ENCODE measurements around the gene PLA2G6.
"Not testable (repeated sequence)": the region's sequence is repeated elsewhere in the genome, so short reads cannot be mapped to it uniquely, and the experiment has no call there.

Gene PLA2G6

GRCh38 chr22:38163844-38164550 lies 17.6 kb downstream of the PLA2G6 start:
- no peak for TF ChIP-seq CTCF (IDR thresholded peaks at IDR 0.05; ENCODE audit: control insufficient read depth, extremely low read depth, insufficient read depth)
- DNase-seq (ENCODE audit: low read depth), result no peak
- no peak overlapping the region for H3K4me3 ChIP-seq (ENCODE audit: low read depth, low read length)

- DNase-seq (ENCODE audit: low read depth), result no peak
- TF ChIP-seq CTCF (IDR thresholded peaks at IDR 0.05; ENCODE audit: control insufficient read depth, extremely low read depth, insufficient read depth), result no peak
- no peak overlapping the region for H3K4me3 ChIP-seq (ENCODE audit: low read depth, low read length)
Measured at GRCh38 chr22:38162881-38163843, 18.5 kb downstream of the PLA2G6 start.

- no peak overlapping the region for H3K4me3 ChIP-seq (ENCODE audit: low read depth, low read length)
- DNase-seq (ENCODE audit: low read depth), result no peak
Measured at GRCh38 chr22:38155703-38156102, 25.9 kb downstream of the PLA2G6 start.

GRCh38 chr22:38154563-38154915 lies 27.1 kb downstream of the PLA2G6 start:
- H3K4me3 ChIP-seq (ENCODE audit: low read depth, low read length); DNase-seq (ENCODE audit: low read depth): not testable (repeated sequence)

More at GRCh38 chr22:38155703-38156102, 25.9 kb downstream of the PLA2G6 start:
- no peak for TF ChIP-seq CTCF (IDR thresholded peaks at IDR 0.05; ENCODE audit: control insufficient read depth, extremely low read depth, insufficient read depth)

GRCh38 chr22:38153821-38154562 lies 27.6 kb downstream of the PLA2G6 start:
- no peak overlapping the region for H3K4me3 ChIP-seq (ENCODE audit: low read depth, low read length)
- TF ChIP-seq CTCF (IDR thresholded peaks at IDR 0.05; ENCODE audit: control insufficient read depth, extremely low read depth, insufficient read depth), result 0 out of 2 replicates have a peak, but pooled peaks have one; percentile 7
- peak; percentile 13 for DNase-seq (ENCODE audit: low read depth)

GRCh38 chr22:38151126-38151500 lies 30.5 kb downstream of the PLA2G6 start:
- DNase-seq (ENCODE audit: low read depth), result no peak
- H3K4me3 ChIP-seq (ENCODE audit: low read depth, low read length), result no peak overlapping the region
- TF ChIP-seq CTCF (IDR thresholded peaks at IDR 0.05; ENCODE audit: control insufficient read depth, extremely low read depth, insufficient read depth), result no peak

GRCh38 chr22:38148245-38148644 lies 33.4 kb downstream of the PLA2G6 start:
- no peak for DNase-seq (ENCODE audit: low read depth)
- no peak overlapping the region for H3K4me3 ChIP-seq (ENCODE audit: low read depth, low read length)
- TF ChIP-seq CTCF (IDR thresholded peaks at IDR 0.05; ENCODE audit: control insufficient read depth, extremely low read depth, insufficient read depth), result no peak

- not testable (repeated sequence) for H3K4me3 ChIP-seq (ENCODE audit: low read depth, low read length); DNase-seq (ENCODE audit: low read depth)
Measured at GRCh38 chr22:38146166-38146565, 35.5 kb downstream of the PLA2G6 start.
